Fibroblast of the aortic adventitia (primary cell): Measurements from ENCODE around the gene GIMAP8. TPM values are rescaled to one million over a fixed set of nuclear protein-coding genes. Genes with fewer than 3 reads are reported as not detected.

Experiments
- DNase-seq: peaks from one replicate; pipeline ENCODE4 v3.0.0-alpha.2; 2010; ENCODE audit warnings: low read depth
- H3K4me3 ChIP-seq: 2 replicates; pipeline ENCODE4 v1.5.1; 2011; ENCODE audit warnings: low read depth, mild to moderate bottlenecking, control low read depth, low read length, moderate library complexity
- CTCF ChIP-seq: IDR thresholded peaks from 2 replicates; pipeline ENCODE4 v1.5.1; 2011; ENCODE audit warnings: mild to moderate bottlenecking, low read length, control low read depth, inconsistent platforms; ENCODE audit not compliant: insufficient read depth
- total RNA-seq: library from RNA; depleted of rRNA; stranded (reverse); fragments of >200 nt; gene quantifications from 2 replicates; pipeline ENCODE4 v1.2.3, GENCODE V29; 2012; ENCODE audit warnings: low replicate concordance

GIMAP8 gene
- total RNA-seq, 1 donor, result 0.09 TPM

- H3K4me3 ChIP-seq, result peak overlapping the region; percentile 75
- no peak for DNase-seq
- TF ChIP-seq CTCF, result no peak
These were observed 46.1 kb upstream of the GIMAP8 start for GRCh38 chr7:150404172-150404804.

- peak overlapping the region; percentile 75 for H3K4me3 ChIP-seq
- no peak for TF ChIP-seq CTCF
- DNase-seq, result peak; percentile 86
These were observed 45.4 kb upstream of the GIMAP8 start for GRCh38 chr7:150404805-150405583.

GRCh38 chr7:150405584-150406311 is 44.7 kb upstream of the GIMAP8 start:
- no peak for TF ChIP-seq CTCF
- H3K4me3 ChIP-seq, result peak overlapping the region; percentile 75
- no peak for DNase-seq

- no peak for DNase-seq
- peak overlapping the region; percentile 75 for H3K4me3 ChIP-seq
- no peak for TF ChIP-seq CTCF
These were observed 44.2 kb upstream of the GIMAP8 start for GRCh38 chr7:150406312-150406566.

- TF ChIP-seq CTCF, result no peak
- H3K4me3 ChIP-seq, result peak overlapping the region; percentile 75
- peak; percentile 20 for DNase-seq
These were observed 43.6 kb upstream of the GIMAP8 start for GRCh38 chr7:150406567-150407421.

GRCh38 chr7:150407588-150408392 is 42.6 kb upstream of the GIMAP8 start:
- no peak for DNase-seq
- TF ChIP-seq CTCF, result no peak
- H3K4me3 ChIP-seq, result no peak overlapping the region
